HepG2 (cell line): ENCODE measurements around the gene UBE2J1. TPM values are rescaled to one million over a fixed set of nuclear protein-coding genes. Genes with fewer than 3 reads are reported as not detected.

Experiments
- ARNT ChIP-seq: fragments of 450-650 bp; IDR thresholded peaks from 2 replicates; pipeline ENCODE4 v1.6.1; 2017
- BORCS8-MEF2B ChIP-seq: sonication (generic); formaldehyde crosslinking; IDR thresholded peaks from 2 replicates; pipeline ENCODE4 v1.8.0; 2022; ENCODE audit warnings: mild to moderate bottlenecking, missing genetic modification reagents
- ELF3 ChIP-seq: IDR thresholded peaks from 2 replicates; pipeline ENCODE4 v1.6.1; 2016; ENCODE audit warnings: missing genetic modification reagents, missing compliant biosample characterization
- HNRNPLL ChIP-seq: fragments of 200-400 bp; formaldehyde crosslinking; IDR thresholded peaks from 2 replicates; pipeline ENCODE4 v1.6.1; 2017; ENCODE audit warnings: mild to moderate bottlenecking, low read depth, low read length; ENCODE audit not compliant: poor library complexity, severe bottlenecking
- HOXA5 ChIP-seq: sonication (generic); formaldehyde crosslinking; IDR thresholded peaks from 2 replicates; pipeline ENCODE4 v1.4.0; 2020; ENCODE audit warnings: missing genetic modification reagents
- KDM4B ChIP-seq: sonication (generic); formaldehyde crosslinking; IDR thresholded peaks from 2 replicates; pipeline ENCODE4 v1.4.0; 2020; ENCODE audit warnings: missing genetic modification reagents
- KDM5A ChIP-seq: fragments of 200-600 bp; sonication (generic); IDR thresholded peaks from 2 replicates; pipeline ENCODE4 v1.7.0; 2018; ENCODE audit warnings: antibody characterized with exemption, mild to moderate bottlenecking, low read length, borderline replicate concordance
- KLF13 ChIP-seq: sonication (generic); formaldehyde crosslinking; IDR thresholded peaks from 2 replicates; pipeline ENCODE4 v1.4.0; 2020; ENCODE audit warnings: mild to moderate bottlenecking, missing genetic modification reagents
- MIER3 ChIP-seq: IDR thresholded peaks from 2 replicates; pipeline ENCODE4 v1.6.1; 2016; ENCODE audit warnings: missing compliant biosample characterization, borderline replicate concordance
- POLR2G ChIP-seq: fragments of 200-400 bp; formaldehyde crosslinking; IDR thresholded peaks from 2 replicates; pipeline ENCODE4 v1.6.1; 2018; ENCODE audit warnings: mild to moderate bottlenecking, low read depth, low read length, moderate library complexity
- SP4 ChIP-seq: sonication (generic); formaldehyde crosslinking; IDR thresholded peaks from 2 replicates; pipeline ENCODE4 v1.8.1; 2023; ENCODE audit warnings: mild to moderate bottlenecking, missing genetic modification reagents
- STAG1 ChIP-seq: sonication (generic); formaldehyde crosslinking; IDR thresholded peaks from 2 replicates; pipeline ENCODE4 v1.4.0; 2020; ENCODE audit warnings: missing genetic modification reagents
- ZBTB38 ChIP-seq: sonication (generic); formaldehyde crosslinking; IDR thresholded peaks from 2 replicates; pipeline ENCODE4 v1.5.1; 2020; ENCODE audit warnings: mild to moderate bottlenecking, missing genetic modification reagents
- ZKSCAN1 ChIP-seq: fragments of 150-350 bp; IDR thresholded peaks from 2 replicates; pipeline ENCODE4 v1.6.1; 2014; ENCODE audit warnings: low read length
- ZNF20 ChIP-seq: sonication (generic); formaldehyde crosslinking; IDR thresholded peaks from 2 replicates; pipeline ENCODE4 v1.4.0; 2020; ENCODE audit warnings: mild to moderate bottlenecking, moderate library complexity, missing genetic modification reagents
- ZNF263 ChIP-seq: sonication (generic); formaldehyde crosslinking; IDR thresholded peaks from 2 replicates; pipeline ENCODE4 v1.4.0; 2020; ENCODE audit warnings: missing genetic modification reagents
- ZNF501 ChIP-seq: sonication (generic); formaldehyde crosslinking; IDR thresholded peaks from 2 replicates; pipeline ENCODE4 v1.5.1; 2020; ENCODE audit warnings: mild to moderate bottlenecking, moderate library complexity, missing genetic modification reagents
- polyA plus RNA-seq, 8 experiments: library from polyadenylated mRNA; depleted of rRNA in 3 of 8; stranded (reverse) in 7 of 8; unstranded in 1 of 8; fragments of >200 nt; fragmentation: Illumina TruSeq in 4 of 8; extraction: Trizol in 4 of 8; gene quantifications; 2 replicates each; pipeline versions ENCODE4 v1.2.1 to v1.2.3, GENCODE V29; 2011 to 2016; ENCODE audit warnings: low read depth in 4 of 8, missing spikeins in 1 of 8, mixed read lengths in 1 of 8; ENCODE audit not compliant: insufficient read depth in 1 of 8
- total RNA-seq, 5 experiments: library from RNA; depleted of rRNA; stranded (reverse); fragments of >200 nt; fragmentation: Illumina TruSeq; extraction: Trizol; gene quantifications; 2 replicates each; pipeline ENCODE4 v1.2.3, GENCODE V29; 2016; ENCODE audit warnings: low read depth in 1 of 5
- TF ChIP-seq, protein P1 (sequence below): IDR thresholded peaks from 2 replicates; pipeline ENCODE4 v1.6.1; 2012; ENCODE audit warnings: low read depth, low read length, improper control_type of control experiment
- TF ChIP-seq, protein P2 (sequence below): sonication (generic); formaldehyde crosslinking; IDR thresholded peaks from 2 replicates; pipeline ENCODE4 v1.5.0; 2020; ENCODE audit warnings: missing genetic modification reagents
- TF ChIP-seq, protein P3 (sequence below): sonication (generic); formaldehyde crosslinking; IDR thresholded peaks from 2 replicates; pipeline ENCODE4 v1.4.0; 2020; ENCODE audit warnings: missing genetic modification reagents, mild to moderate bottlenecking, borderline replicate concordance
- TF ChIP-seq, protein P4 (sequence below): sonication (generic); formaldehyde crosslinking; IDR thresholded peaks from 2 replicates; pipeline ENCODE4 v1.8.0; 2022; ENCODE audit warnings: missing genetic modification reagents, mild to moderate bottlenecking, moderate library complexity, borderline replicate concordance
- TF ChIP-seq, protein P5 (sequence below): sonication (generic); formaldehyde crosslinking; IDR thresholded peaks from 2 replicates; pipeline ENCODE4 v1.5.0; 2020; ENCODE audit warnings: mild to moderate bottlenecking, missing genetic modification reagents, moderate library complexity

UBE2J1 gene
- total and polyA plus RNA-seq, 2 of the 13 experiments (the other 11 are each of a cell fraction or from before 2014, with no cell fraction given) = 19.3 to 24.6 TPM

DNA sequence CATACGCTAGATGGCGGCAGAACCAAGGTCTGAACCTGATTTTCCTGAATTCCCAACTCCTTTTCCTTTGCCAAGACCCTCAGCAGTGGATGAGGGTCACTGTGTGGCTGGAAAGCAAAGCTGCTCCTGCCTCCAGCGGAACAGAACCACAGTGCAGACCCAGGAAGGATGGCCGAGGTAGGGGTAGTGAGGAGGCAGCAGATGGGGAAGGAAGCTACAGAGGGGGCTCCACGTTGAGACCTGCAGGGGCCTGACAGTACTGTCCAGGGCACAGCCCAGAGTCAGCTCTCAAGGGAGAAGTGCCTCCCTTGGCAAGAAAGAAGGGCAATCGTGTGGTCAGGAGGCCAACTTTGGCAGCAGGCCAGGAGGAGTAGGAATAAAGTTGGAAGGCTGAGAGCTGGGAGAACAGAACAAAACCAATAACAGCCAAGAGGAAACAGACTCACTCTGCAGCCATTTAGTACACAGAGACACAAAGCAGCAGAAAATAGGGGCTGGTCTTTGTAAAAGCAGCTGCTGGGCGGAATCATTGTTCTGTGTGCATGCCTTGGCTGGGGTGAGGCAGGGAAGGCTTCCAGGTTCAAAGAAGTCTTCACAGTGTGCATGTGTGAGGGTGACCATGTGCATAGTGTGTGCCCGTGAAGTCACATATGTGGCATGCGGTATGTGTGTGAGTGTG, 40.5 kb downstream of the UBE2J1 start (continued):
- TF ChIP-seq, protein P1, sequence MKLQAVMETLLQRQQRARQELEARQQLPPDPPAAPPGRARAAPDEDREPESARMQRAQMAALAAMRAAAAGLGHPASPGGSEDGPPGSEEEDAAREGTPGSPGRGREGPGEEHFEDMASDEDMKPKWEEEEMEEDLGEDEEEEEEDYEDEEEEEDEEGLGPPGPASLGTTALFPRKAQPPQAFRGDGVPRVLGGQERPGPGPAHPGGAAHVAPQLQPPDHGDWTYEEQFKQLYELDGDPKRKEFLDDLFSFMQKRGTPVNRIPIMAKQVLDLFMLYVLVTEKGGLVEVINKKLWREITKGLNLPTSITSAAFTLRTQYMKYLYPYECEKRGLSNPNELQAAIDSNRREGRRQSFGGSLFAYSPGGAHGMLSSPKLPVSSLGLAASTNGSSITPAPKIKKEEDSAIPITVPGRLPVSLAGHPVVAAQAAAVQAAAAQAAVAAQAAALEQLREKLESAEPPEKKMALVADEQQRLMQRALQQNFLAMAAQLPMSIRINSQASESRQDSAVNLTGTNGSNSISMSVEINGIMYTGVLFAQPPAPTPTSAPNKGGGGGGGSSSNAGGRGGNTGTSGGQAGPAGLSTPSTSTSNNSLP = no peak
- TF ChIP-seq ZNF20 = no peak
- TF ChIP-seq, protein P2, sequence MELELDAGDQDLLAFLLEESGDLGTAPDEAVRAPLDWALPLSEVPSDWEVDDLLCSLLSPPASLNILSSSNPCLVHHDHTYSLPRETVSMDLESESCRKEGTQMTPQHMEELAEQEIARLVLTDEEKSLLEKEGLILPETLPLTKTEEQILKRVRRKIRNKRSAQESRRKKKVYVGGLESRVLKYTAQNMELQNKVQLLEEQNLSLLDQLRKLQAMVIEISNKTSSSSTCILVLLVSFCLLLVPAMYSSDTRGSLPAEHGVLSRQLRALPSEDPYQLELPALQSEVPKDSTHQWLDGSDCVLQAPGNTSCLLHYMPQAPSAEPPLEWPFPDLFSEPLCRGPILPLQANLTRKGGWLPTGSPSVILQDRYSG (CRISPR knock-in tag) = no peak
- TF ChIP-seq ELF3 = 0 out of 2 replicates have a peak, but pooled peaks have one; percentile 42
- no peak for TF ChIP-seq ZNF501 (CRISPR knock-in tag)
- TF ChIP-seq, protein P3, sequence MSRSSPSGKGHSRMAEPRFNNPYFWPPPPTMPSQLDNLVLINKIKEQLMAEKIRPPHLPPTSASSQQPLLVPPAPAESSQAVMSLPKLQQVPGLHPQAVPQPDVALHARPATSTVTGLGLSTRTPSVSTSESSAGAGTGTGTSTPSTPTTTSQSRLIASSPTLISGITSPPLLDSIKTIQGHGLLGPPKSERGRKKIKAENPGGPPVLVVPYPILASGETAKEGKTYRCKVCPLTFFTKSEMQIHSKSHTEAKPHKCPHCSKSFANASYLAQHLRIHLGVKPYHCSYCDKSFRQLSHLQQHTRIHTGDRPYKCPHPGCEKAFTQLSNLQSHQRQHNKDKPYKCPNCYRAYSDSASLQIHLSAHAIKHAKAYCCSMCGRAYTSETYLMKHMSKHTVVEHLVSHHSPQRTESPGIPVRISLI (CRISPR knock-in tag) = no peak
- 0 out of 2 replicates have a peak, but pooled peaks have one; percentile 4 for TF ChIP-seq SP4 (CRISPR knock-in tag)
- TF ChIP-seq BORCS8-MEF2B (CRISPR knock-in tag) = 0 out of 2 replicates have a peak, but pooled peaks have one; percentile 18
- TF ChIP-seq KLF13 (CRISPR knock-in tag) = no peak
- no peak for TF ChIP-seq ZKSCAN1
- TF ChIP-seq ZBTB38 (CRISPR knock-in tag) = no peak
- no peak for TF ChIP-seq ZNF263 (CRISPR knock-in tag)
- TF ChIP-seq KDM5A = no peak
- TF ChIP-seq, protein P4, sequence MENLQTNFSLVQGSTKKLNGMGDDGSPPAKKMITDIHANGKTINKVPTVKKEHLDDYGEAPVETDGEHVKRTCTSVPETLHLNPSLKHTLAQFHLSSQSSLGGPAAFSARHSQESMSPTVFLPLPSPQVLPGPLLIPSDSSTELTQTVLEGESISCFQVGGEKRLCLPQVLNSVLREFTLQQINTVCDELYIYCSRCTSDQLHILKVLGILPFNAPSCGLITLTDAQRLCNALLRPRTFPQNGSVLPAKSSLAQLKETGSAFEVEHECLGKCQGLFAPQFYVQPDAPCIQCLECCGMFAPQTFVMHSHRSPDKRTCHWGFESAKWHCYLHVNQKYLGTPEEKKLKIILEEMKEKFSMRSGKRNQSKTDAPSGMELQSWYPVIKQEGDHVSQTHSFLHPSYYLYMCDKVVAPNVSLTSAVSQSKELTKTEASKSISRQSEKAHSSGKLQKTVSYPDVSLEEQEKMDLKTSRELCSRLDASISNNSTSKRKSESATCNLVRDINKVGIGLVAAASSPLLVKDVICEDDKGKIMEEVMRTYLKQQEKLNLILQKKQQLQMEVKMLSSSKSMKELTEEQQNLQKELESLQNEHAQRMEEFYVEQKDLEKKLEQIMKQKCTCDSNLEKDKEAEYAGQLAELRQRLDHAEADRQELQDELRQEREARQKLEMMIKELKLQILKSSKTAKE (CRISPR knock-in tag) = no peak
- TF ChIP-seq KDM4B = no peak
- no peak for TF ChIP-seq POLR2G
- 0 out of 2 replicates have a peak, but pooled peaks have one; percentile 21 for TF ChIP-seq MIER3 (CRISPR knock-in tag)
- TF ChIP-seq STAG1 (CRISPR knock-in tag) = peak; percentile 90
- no peak for TF ChIP-seq HOXA5 (CRISPR knock-in tag)
- TF ChIP-seq, protein P5, sequence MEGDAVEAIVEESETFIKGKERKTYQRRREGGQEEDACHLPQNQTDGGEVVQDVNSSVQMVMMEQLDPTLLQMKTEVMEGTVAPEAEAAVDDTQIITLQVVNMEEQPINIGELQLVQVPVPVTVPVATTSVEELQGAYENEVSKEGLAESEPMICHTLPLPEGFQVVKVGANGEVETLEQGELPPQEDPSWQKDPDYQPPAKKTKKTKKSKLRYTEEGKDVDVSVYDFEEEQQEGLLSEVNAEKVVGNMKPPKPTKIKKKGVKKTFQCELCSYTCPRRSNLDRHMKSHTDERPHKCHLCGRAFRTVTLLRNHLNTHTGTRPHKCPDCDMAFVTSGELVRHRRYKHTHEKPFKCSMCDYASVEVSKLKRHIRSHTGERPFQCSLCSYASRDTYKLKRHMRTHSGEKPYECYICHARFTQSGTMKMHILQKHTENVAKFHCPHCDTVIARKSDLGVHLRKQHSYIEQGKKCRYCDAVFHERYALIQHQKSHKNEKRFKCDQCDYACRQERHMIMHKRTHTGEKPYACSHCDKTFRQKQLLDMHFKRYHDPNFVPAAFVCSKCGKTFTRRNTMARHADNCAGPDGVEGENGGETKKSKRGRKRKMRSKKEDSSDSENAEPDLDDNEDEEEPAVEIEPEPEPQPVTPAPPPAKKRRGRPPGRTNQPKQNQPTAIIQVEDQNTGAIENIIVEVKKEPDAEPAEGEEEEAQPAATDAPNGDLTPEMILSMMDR (CRISPR knock-in tag) = peak; percentile 95
- TF ChIP-seq HNRNPLL = no peak
- TF ChIP-seq ARNT = no peak
